Measurements from ENCODE around the gene PTF1A. TPM values are rescaled to one million over a fixed set of nuclear protein-coding genes. Genes with fewer than 3 reads are reported as not detected.

The PTF1A gene
- total RNA-seq, 1 experiment from 2014 or later = not detected

GRCh38 chr10:23151071-23151470 lies 41.0 kb upstream of the PTF1A start:
- no peak overlapping the region for H3K27ac ChIP-seq (ENCODE audit: low read length)
- no peak overlapping the region for H3K4me3 ChIP-seq (ENCODE audit: low read depth in 2 of 2, low read length in 2 of 2)
- BruUV-seq (replicated peaks) = no TSS peak
- ChIA-PET POLR2A (no interaction called here), CTCF (no interaction called here)
- TF ChIP-seq POLR2AphosphoS5 (IDR thresholded peaks at IDR 0.05; ENCODE audit: low read depth, low read length) (no peak), CTCF (IDR thresholded peaks at IDR 0.05) (no peak)
- TF ChIP-seq, protein P1, sequence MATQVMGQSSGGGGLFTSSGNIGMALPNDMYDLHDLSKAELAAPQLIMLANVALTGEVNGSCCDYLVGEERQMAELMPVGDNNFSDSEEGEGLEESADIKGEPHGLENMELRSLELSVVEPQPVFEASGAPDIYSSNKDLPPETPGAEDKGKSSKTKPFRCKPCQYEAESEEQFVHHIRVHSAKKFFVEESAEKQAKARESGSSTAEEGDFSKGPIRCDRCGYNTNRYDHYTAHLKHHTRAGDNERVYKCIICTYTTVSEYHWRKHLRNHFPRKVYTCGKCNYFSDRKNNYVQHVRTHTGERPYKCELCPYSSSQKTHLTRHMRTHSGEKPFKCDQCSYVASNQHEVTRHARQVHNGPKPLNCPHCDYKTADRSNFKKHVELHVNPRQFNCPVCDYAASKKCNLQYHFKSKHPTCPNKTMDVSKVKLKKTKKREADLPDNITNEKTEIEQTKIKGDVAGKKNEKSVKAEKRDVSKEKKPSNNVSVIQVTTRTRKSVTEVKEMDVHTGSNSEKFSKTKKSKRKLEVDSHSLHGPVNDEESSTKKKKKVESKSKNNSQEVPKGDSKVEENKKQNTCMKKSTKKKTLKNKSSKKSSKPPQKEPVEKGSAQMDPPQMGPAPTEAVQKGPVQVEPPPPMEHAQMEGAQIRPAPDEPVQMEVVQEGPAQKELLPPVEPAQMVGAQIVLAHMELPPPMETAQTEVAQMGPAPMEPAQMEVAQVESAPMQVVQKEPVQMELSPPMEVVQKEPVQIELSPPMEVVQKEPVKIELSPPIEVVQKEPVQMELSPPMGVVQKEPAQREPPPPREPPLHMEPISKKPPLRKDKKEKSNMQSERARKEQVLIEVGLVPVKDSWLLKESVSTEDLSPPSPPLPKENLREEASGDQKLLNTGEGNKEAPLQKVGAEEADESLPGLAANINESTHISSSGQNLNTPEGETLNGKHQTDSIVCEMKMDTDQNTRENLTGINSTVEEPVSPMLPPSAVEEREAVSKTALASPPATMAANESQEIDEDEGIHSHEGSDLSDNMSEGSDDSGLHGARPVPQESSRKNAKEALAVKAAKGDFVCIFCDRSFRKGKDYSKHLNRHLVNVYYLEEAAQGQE (IDR thresholded peaks at IDR 0.05; ENCODE audit: insufficient read depth in 1 of 2, low read depth in 2 of 2, low read length in 1 of 2) = no peak
- no peaks in the 10 kb centered on the region for H3K27me3 ChIP-seq (ENCODE audit: control insufficient read depth, insufficient read depth, low read length)
- no peaks in the 10 kb centered on the region for H3K9me3 ChIP-seq (ENCODE audit: control insufficient read depth, insufficient read depth, low read depth, low read length)
- ATAC-seq (no peak), DNase-seq (ENCODE audit: low read depth, low spot score) (no peak)
- no peaks in the 10 kb centered on the region for H3K4me1 ChIP-seq (ENCODE audit: control insufficient read depth, insufficient read depth, low read length)
- H3K36me3 ChIP-seq (ENCODE audit: control insufficient read depth, insufficient read depth, low read length) = no peaks in the 10 kb centered on the region
- intact Hi-C loops (cut with micrococcal nuclease; ENCODE audit: unreplicated experiment) = loop anchor here (10.0 kb wide), 1 partner anchor 554 kb away; no protein-coding TSS in a partner anchor
- in situ Hi-C loops (cut with HindIII; ENCODE audit: low pct_unique_long_range_greater_than_20kb, low sequenced_read_pairs) = no loop called here

GRCh38 chr10:23155169-23155568 lies 36.9 kb upstream of the PTF1A start:
- H3K4me3 ChIP-seq (ENCODE audit: low read depth in 2 of 2, low read length in 2 of 2) = no peak overlapping the region
- H3K27me3 ChIP-seq (ENCODE audit: control insufficient read depth, insufficient read depth, low read length) = no peaks in the 10 kb centered on the region
- intact Hi-C loops (cut with micrococcal nuclease; ENCODE audit: unreplicated experiment) (loop anchor here (10.0 kb wide), 1 partner anchor 550 kb away; no protein-coding TSS in a partner anchor), in situ Hi-C loops (cut with HindIII; ENCODE audit: low pct_unique_long_range_greater_than_20kb, low sequenced_read_pairs) (no loop called here)
- ChIA-PET POLR2A (interaction anchor here (0.7 kb wide), 1 partner anchor 208 kb away, joined by 3 read pairs; no protein-coding TSS in a partner anchor), CTCF (no interaction called here)
- no peaks in the 10 kb centered on the region for H3K9me3 ChIP-seq (ENCODE audit: control insufficient read depth, insufficient read depth, low read depth, low read length)
- no peak overlapping the region for H3K27ac ChIP-seq (ENCODE audit: low read length)
- 0 out of 2 replicates have a peak, but pooled peaks cover 3% of the 10 kb centered on the region for H3K4me1 ChIP-seq (ENCODE audit: control insufficient read depth, insufficient read depth, low read length)
- no peak for TF ChIP-seq TCF7L2 (IDR thresholded peaks at IDR 0.05; ENCODE audit: low read depth, low read length)
- DNase-seq (ENCODE audit: low read depth, low spot score) (no peak), ATAC-seq (no peak)
- BruUV-seq (replicated peaks) = no TSS peak
- no peaks in the 10 kb centered on the region for H3K36me3 ChIP-seq (ENCODE audit: control insufficient read depth, insufficient read depth, low read length)

DNA sequence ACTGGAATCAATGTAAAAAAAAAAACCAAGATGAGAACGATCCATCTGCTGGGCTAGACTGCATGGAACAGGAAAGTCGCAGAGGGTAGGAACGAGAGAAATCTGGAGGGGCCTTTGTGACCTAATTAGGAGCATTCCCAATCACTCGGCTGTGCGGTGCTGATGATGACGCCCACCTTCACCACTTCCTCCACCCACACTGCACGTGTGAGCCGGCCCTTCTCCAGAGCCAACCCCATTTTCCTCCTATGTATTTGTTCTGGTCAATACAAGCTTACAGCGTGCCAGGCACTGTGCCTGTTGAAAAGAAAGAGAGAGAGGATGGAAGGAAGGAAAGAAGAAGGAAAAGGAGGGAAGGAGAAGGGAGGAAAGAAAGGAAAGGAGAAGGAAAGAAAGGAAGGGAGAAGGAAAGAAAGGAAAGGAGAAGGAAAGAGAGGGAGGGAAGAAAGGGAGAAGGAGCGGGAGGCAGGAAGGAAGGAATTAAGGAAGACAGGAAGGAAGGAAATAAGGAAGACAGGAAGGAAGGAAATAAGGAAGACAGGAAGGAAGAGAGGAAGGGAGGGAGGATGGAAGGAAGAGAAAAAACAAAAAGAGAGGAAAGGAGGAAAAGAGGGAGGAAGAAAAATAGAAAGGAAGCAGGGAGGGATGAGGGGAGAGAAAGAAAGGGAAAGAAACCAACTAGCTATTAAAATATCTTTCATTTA lies 35.5 kb upstream of the PTF1A start:
- in situ Hi-C loops (cut with HindIII; ENCODE audit: low pct_unique_long_range_greater_than_20kb, low sequenced_read_pairs) = no loop called here
- intact Hi-C loops (cut with micrococcal nuclease; ENCODE audit: unreplicated experiment) = loop anchor here (10.0 kb wide), 1 partner anchor 548 kb away; no protein-coding TSS in a partner anchor
- POLR2A ChIA-PET = no interaction called here
- no peaks in the 10 kb centered on the region for H3K36me3 ChIP-seq (ENCODE audit: control insufficient read depth, insufficient read depth, low read length)
- CTCF ChIA-PET = interaction anchor here (0.8 kb wide), 1 partner anchor 30 kb away, joined by 4 read pairs; no protein-coding TSS in a partner anchor
- H3K27ac ChIP-seq (ENCODE audit: low read length) = no peak overlapping the region
- no peak for ATAC-seq
- no peaks in the 10 kb centered on the region for H3K27me3 ChIP-seq (ENCODE audit: control insufficient read depth, insufficient read depth, low read length)
- H3K9me3 ChIP-seq (ENCODE audit: control insufficient read depth, insufficient read depth, low read depth, low read length) = no peaks in the 10 kb centered on the region
- no peak for TF ChIP-seq SIN3A (IDR thresholded peaks at IDR 0.05; ENCODE audit: borderline replicate concordance, insufficient read depth, low read depth, low read length)
- TF ChIP-seq, protein P1 (IDR thresholded peaks at IDR 0.05; ENCODE audit: insufficient read depth in 1 of 2, low read depth in 2 of 2, low read length in 1 of 2) = no peak
- TF ChIP-seq TCF7L2 (IDR thresholded peaks at IDR 0.05; ENCODE audit: low read depth, low read length) = no peak
- no peak for TF ChIP-seq POLR2AphosphoS5 (IDR thresholded peaks at IDR 0.05; ENCODE audit: low read depth, low read length)
- no peak for TF ChIP-seq CTCF (IDR thresholded peaks at IDR 0.05)
- no peak for DNase-seq (ENCODE audit: low read depth, low spot score)
- H3K4me1 ChIP-seq (ENCODE audit: control insufficient read depth, insufficient read depth, low read length) = 0 out of 2 replicates have a peak, but pooled peaks cover 3% of the 10 kb centered on the region
- H3K4me3 ChIP-seq (ENCODE audit: low read depth in 2 of 2, low read length in 2 of 2) = no peak overlapping the region
- no TSS peak for BruUV-seq (replicated peaks)
